ENCODE results near the gene DMXL1.

GRCh38 chr5:119166026-119166425 is 95.1 kb downstream of the DMXL1 start:
- TF ChIP-seq SUZ12 (IDR thresholded peaks at IDR 0.05; ENCODE audit: extremely low read depth, insufficient read depth, insufficient read length) (no peak), ZNF274 (IDR thresholded peaks at IDR 0.05; ENCODE audit: low read depth, low read length) (no peak), YY1 (IDR thresholded peaks at IDR 0.05; ENCODE audit: insufficient read depth, insufficient read length) (no peak)

All from NT2/D1 (cell line).